BE2C (cell line): ENCODE data around the gene CLOCK.
A peak's percentile ranks its signal among the peaks of the same experiment; 100 is the strongest.
"Not testable (repeated sequence)": the region's sequence is repeated elsewhere in the genome, so short reads cannot be mapped to it uniquely, and the experiment has no call there.

Source experiments
- DNase-seq: peaks from one replicate; pipeline ENCODE4 v3.0.0-alpha.2; 2020
- H3K27me3 ChIP-seq: fragments of 250-450 bp; sonication (Bioruptor Pico); 2 replicates; pipeline ENCODE4 v1.5.1; 2020; ENCODE audit warnings: mild to moderate bottlenecking
- H3K36me3 ChIP-seq: fragments of 250-450 bp; sonication (Bioruptor Pico); 2 replicates; pipeline ENCODE4 v1.5.1; 2020; ENCODE audit warnings: mild to moderate bottlenecking
- H3K4me1 ChIP-seq: fragments of 250-450 bp; sonication (Bioruptor Pico); 2 replicates; pipeline ENCODE4 v1.5.1; 2020
- H3K4me3 ChIP-seq: 2 replicates; pipeline ENCODE4 v1.5.1; 2011; ENCODE audit warnings: low read depth, low read length
- H3K9me3 ChIP-seq: fragments of 250-450 bp; sonication (Bioruptor Pico); 2 replicates; pipeline ENCODE4 v1.5.1; 2020
- TF ChIP-seq, protein P1 (sequence below): IDR thresholded peaks from 2 replicates; pipeline ENCODE4 v1.5.1; 2012; ENCODE audit warnings: mild to moderate bottlenecking, low read depth, low read length

Gene CLOCK

DNA sequence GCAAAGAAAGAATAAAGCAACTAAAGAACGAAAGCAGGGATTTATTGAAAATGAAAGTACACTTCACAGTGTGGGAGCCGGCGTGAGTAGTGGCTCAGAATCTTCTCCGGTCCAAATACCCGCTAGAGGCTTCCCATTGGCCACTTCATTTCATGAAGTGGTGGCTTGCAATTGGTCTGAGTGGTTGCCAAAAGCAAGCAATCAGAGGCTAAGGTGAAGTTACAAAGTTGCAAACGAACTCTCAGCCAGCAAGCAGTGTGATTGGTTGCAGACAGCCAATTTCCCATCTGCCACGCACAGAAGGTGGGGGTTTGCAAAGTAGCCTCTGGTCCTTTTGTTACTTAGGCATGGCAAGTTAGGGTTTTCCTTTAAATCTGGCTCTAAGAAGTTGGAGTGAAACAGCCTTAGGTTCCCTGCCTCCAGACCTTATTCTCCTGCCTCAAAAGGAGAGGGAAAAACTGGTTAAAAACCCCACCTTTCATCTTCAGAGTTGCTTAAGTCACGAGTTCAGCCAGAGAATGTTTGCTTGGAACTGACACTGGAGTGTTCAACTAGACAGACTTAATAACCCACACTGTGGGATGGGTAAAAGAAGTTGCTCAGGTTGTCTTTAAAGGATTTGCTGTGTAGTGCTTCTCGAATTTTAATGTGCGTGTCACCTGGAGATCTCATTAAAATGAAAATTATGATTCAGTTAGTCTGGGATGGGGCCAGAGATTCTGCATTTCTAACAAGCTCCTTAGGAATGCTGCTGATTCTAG is 6.9 kb upstream of the CLOCK start:
- TF ChIP-seq, protein P1, sequence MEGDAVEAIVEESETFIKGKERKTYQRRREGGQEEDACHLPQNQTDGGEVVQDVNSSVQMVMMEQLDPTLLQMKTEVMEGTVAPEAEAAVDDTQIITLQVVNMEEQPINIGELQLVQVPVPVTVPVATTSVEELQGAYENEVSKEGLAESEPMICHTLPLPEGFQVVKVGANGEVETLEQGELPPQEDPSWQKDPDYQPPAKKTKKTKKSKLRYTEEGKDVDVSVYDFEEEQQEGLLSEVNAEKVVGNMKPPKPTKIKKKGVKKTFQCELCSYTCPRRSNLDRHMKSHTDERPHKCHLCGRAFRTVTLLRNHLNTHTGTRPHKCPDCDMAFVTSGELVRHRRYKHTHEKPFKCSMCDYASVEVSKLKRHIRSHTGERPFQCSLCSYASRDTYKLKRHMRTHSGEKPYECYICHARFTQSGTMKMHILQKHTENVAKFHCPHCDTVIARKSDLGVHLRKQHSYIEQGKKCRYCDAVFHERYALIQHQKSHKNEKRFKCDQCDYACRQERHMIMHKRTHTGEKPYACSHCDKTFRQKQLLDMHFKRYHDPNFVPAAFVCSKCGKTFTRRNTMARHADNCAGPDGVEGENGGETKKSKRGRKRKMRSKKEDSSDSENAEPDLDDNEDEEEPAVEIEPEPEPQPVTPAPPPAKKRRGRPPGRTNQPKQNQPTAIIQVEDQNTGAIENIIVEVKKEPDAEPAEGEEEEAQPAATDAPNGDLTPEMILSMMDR: no peak
- Histone ChIP-seq H3K36me3 (no peaks in the 10 kb centered on the region), H3K9me3 (no peaks in the 10 kb centered on the region), H3K4me1 (no peaks in the 10 kb centered on the region), H3K4me3 (no peak overlapping the region), H3K27me3 (no peaks in the 10 kb centered on the region)
- DNase-seq: no peak

DNA sequence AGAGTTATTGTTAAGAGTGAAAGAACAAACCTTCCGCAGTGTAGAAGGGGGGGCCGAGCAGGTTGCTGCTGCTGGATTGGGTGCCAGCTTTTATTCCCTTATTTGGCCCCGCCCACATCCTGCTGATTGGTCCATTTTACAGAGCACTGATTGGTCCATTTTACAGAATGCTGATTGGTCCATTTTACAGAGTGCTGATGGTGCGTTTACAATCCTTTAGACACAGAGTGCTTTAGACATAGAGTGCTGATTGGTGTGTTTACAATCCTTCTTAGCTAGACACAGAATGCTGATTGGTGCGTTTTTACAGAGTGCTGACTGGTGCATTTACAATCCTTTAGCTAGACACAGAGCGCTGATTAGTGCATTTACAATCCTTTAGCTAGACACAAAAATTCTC is 5.3 kb upstream of the CLOCK start:
- H3K9me3 ChIP-seq, H3K4me1 ChIP-seq, H3K27me3 ChIP-seq, H3K36me3 ChIP-seq, H3K4me3 ChIP-seq: not testable (repeated sequence)
- peak; percentile 14 for DNase-seq

DNA sequence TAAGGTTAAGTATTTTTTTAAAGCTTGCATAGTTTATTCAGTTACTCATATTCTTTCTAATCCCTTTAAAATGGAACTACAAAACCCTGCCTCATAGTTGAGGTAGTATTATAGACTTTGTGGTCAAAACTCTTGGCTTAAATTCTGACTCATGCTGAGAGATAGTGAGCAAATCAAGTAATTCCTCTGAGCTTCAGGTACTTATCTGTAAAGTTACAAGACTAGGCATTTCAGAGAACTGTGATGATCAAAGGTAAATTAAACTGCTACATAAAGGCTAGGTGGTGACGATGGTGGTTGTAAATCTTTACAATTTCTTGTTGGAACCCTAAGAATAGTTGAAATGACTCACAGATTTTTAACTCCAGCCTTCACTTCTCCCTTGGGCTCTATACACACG is 3.2 kb upstream of the CLOCK start:
- TF ChIP-seq, protein P1: no peak
- Histone ChIP-seq H3K36me3 (no peaks in the 10 kb centered on the region), H3K9me3 (no peaks in the 10 kb centered on the region), H3K4me3 (no peak overlapping the region), H3K27me3 (no peaks in the 10 kb centered on the region), H3K4me1 (peaks cover 4% of the 10 kb centered on the region; the same call in 1 of the 2 replicates)
- DNase-seq: no peak

DNA sequence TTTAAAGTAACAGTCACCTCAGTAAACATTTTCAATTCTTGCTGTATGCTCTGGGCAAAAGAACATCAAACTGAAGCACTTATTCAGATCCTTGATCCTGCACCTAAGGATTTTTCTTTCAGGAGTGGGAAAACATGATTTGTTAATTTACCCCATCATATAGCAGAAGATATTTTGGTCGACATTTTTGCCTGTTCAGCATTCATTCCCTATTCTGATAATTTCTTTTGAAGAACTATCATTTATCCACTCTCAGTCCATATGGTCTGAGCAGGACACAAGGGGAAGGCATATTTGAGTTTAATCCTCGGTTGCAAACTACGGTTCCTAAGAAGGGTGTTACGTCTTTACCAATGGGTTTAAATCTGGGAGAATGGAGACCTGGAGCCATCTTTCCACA is 1.2 kb upstream of the CLOCK start:
- no peak for DNase-seq
- H3K4me1 ChIP-seq: peaks cover 4% of the 10 kb centered on the region
- H3K9me3 ChIP-seq: no peaks in the 10 kb centered on the region
- TF ChIP-seq, protein P1: no peak
- H3K27me3 ChIP-seq: no peaks in the 10 kb centered on the region
- H3K4me3 ChIP-seq: peak overlapping the region; percentile 91
- H3K36me3 ChIP-seq: no peaks in the 10 kb centered on the region

DNA sequence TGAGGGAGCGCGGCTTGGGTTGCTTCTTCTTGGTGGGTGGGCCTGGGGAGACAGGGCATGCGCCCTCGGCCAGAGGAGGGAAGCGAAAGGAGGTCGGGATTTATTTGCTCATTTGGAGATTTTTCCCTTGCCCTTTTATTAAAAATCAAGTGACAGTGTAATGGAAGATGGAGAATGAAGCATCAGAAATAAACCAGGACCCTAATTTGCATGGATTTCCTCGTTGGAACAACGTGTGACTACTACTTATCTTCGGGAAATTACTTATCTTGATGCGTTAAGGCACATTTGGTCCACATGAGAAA is 709 bp upstream of the CLOCK start:
- no peaks in the 10 kb centered on the region for H3K36me3 ChIP-seq
- no peaks in the 10 kb centered on the region for H3K9me3 ChIP-seq
- H3K4me3 ChIP-seq: peak overlapping the region; percentile 91
- peaks cover 4% of the 10 kb centered on the region for H3K4me1 ChIP-seq
- DNase-seq: no peak
- no peaks in the 10 kb centered on the region for H3K27me3 ChIP-seq
- TF ChIP-seq, protein P1: no peak

DNA sequence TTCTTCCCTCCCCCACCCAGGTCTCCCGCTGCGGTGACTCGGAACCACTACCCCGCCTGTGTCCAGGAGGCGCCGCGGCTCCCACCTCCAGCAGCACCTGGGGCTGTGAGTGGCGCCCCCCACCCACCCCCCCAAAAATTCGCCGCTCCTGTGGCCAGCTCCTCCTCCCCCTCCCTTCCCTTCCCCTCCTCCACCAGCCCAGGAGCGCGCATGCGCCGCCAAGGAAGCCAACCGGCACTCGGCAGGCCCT is 278 bp downstream of the CLOCK start:
- no peak for DNase-seq
- Histone ChIP-seq H3K36me3 (no peaks in the 10 kb centered on the region), H3K27me3 (no peaks in the 10 kb centered on the region), H3K4me3 (peak overlapping the region; percentile 91), H3K4me1 (peaks cover 4% of the 10 kb centered on the region), H3K9me3 (no peaks in the 10 kb centered on the region)
- TF ChIP-seq, protein P1: no peak
